GM19372 (cell line): ENCODE measurements around the gene CILP2.

Source experiments
- ATAC-seq: cut with Tn5 transposase; IDR thresholded peaks from one replicate; pipeline ENCODE4 v1.9.1; 2021; ENCODE audit warnings: mild to moderate bottlenecking, low read depth, moderate library complexity; ENCODE audit not compliant: unreplicated experiment

CILP2 gene

DNA sequence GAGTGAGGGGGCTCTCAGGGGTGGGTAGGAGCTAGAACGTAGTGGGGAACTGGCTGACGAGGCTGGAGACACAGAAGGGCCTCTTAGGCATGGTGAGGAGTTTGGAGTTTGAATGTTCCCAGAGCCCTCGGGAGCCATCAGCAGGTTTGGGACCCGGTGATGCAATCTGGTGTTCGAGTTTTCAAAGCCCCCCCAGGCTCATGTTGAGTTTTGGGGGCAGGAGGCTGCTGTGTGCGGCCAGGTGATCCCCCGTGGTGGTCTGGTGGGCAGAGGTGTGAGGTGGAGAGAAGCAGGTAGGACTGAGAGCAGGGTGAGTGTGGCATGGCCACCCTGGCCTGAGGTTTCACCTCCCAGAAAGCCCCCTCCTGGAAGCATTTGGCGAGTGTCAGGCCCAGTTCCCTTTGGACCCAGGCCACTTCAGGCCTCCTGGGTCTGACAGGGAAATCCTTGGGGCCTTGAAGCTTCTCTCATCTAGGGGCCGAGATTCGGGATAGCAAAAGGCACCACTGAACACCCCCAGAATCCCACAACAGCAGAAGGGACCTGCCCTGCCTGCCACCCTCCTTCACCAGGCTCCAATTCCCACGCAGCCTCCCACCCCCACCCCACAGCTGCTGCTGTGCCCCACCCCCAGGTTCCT, 8.2 kb upstream of the CILP2 start:
- ATAC-seq: no peak

- ATAC-seq: no peak
Measured at GRCh38 chr19:19530423-19530804, 7.7 kb upstream of the CILP2 start.

GRCh38 chr19:19530889-19531288, 7.2 kb upstream of the CILP2 start:
- ATAC-seq: no peak

DNA sequence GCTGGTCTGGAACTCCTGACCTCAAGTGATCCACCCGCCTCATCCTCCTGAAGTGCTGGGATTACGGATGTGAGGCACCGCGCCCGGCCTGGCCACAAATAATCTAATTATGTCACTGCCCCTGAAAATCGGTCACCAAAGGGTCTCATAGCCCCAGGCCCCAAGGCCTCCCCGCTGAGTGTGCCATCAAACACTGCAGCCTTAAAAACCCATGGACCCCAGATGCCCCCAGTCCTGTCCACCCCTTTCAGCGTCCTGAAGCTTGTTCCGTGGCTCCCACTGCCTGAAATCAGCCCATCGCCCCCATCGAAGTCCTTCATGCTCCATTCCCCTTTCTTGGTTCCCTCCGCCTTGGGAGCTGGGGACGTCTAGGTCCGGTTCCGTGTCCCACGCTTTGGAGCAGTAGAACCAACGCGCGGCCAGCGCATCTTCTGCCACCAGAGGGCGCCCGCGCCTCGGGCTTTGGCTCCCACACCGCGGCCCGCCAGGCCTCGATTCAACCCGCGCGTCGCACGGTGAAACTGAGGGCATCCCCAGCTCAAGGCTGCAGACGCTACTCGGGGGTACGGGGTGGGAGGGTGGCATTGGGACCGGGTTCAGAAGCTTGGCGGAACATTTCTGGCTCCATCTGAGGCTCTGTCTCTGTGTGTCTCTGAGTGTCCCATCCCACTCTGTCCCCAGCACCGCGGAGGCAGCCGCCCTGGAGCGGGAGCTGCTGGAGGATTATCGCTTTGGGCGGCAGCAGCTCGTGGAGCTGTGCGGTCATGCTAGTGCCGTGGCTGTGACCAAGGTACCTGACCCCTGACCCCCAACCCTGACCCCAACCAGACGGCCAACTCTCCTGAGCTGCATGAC, 5.9 kb upstream of the CILP2 start:
- ATAC-seq: no peak

- ATAC-seq: no peak
Measured at GRCh38 chr19:19532806-19533701, 5.0 kb upstream of the CILP2 start.

DNA sequence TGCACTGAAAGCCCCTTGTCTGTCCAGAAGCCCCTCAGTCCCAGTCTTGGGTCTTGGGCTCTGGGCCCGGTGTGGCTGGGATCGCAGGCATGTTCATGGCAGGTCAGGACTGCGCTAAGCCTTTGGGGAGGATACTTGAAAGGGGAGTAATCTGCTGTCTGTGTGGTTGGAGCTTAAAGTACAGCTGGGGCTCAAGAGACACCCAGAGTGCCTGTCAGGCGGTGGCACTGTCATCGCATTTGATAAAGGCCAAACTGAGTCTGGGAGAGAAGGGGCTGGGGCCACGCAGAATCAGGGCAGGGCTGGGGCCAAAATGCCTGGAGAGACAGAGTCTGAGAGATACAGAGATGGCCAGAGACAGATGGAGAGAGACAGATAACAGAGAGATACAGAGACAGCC, 4.2 kb upstream of the CILP2 start:
- no peak for ATAC-seq

GRCh38 chr19:19534556-19535265, 3.4 kb upstream of the CILP2 start:
- no peak for ATAC-seq

- ATAC-seq: no peak
Measured at GRCh38 chr19:19535311-19536191, 2.5 kb upstream of the CILP2 start.

DNA sequence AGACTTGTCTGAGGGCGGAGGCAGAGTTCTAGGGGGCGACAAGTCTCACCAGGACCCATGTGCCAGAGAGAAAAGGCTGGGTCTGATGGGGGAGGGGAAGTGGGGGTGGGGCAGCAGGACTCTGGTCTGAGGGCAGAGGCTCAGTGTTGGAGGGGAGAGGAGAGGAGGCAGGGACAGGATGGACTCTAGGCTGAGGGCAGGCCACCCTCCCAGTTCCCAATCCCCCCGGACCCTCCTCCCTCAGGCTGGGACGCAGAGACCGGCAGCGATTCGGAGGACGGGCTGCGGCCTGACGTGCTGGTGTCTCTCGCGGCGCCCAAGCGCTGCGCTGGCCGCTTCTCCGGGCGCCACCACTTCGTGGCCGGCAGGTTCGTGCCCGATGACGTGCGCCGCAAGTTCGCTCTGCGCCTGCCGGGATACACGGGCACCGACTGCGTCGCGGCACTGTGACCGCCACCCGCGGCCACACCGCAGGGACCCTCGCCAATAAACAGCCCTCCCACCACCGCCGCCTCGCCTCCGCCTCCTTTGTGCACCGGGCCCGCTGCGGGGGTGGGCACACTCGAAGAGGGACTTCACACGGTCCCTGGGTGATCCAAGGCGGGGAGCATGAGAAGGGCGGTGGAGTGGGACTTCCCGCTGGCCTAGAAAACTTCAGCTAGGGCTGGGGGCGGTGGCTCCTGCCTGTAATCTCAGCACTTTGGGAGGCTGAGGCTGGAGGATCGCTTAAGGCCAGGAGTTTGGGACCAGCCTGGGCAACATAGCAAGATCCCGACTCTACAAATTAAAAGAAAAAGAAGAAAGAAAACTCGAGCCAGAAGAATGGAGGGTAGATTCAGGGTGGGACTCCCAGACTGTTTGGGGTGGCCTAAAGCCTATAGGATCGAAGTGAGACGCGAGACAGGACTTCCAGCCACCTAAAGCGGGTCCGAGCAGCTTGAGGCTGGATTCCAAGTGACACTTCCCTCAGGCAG, 703 bp upstream of the CILP2 start:
- no peak for ATAC-seq

DNA sequence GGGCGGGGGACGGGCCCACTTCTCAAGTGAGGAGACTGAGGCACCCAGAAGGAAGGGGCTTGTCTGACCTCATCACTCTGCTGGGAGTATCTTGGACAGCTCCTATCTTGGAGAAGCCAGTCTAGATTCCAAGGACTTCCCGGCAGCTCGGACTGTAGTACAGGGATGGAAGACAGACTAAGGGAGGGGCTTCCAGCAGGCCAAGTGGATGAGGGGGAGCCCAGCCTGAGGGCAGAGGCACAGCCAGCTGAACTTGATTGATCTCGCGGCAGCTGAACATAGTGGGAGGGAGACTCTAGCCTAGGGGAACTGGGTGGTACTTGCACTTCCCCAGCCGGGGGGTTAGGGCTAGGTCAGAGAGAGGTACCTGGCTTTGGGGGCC, 711 bp downstream of the CILP2 start:
- ATAC-seq: no peak

DNA sequence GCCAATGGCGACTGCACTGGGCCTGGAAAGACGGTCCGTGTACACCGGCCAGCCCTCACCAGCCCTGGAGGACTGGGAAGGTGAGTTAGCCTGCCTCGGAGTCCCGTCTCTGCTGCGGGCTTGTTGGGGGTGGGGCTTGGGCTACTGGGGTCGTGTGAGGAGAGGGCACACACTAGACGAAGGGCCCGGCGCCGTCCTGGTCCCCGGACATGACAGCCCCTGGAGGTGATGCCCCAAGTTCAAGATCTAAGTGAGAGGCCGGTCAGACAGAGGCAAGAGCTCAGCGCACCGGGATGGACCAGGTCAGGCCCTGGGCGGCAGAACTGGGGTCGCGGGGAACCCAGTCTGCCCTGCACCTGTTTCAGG, 1.6 kb downstream of the CILP2 start:
- ATAC-seq: no peak

DNA sequence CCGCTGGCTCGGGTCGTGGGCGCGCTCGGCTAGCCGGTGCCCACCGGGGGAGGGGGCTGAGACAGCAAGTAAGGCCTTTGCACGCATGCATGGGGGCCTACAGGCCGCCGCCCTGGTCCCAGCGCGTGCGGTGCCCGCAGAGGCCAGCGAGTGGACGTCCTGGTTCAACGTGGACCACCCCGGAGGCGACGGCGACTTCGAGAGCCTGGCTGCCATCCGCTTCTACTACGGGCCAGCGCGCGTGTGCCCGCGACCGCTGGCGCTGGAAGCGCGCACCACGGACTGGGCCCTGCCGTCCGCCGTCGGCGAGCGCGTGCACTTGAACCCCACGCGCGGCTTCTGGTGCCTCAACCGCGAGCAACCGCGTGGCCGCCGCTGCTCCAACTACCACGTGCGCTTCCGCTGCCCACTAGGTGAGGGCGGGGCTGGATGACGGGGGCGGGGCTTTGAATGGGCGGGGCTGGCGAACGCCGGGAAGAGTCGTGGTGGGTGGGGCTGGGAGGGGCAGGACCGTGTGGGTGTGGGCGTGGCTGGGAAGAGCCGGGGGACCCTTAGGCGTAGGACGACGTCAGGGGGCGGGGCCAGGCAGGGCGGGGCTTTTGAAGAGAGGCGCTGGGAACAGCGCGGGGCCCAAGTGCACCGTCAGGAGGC, 2.1 kb downstream of the CILP2 start:
- no peak for ATAC-seq

GRCh38 chr19:19540715-19541515, 2.9 kb downstream of the CILP2 start:
- ATAC-seq: no peak

DNA sequence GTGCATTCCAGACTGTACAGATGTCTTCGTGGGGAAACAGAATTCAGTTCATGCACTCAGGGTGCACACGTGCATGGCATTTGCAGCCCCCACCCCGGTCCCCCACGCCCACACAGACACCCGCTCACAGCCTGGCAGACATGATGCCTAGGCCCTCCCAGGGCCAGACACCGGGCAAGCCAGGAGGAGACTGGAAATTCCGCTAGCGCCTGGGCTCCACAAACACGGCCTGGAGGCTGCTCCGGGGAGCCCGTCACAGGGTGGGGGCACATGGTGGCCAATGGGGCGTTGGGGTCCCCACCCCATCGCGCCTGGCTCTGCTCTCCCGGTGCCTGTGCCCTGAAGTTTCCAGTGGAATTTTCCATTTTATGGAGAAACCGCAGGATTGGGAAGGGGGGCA, 3.6 kb downstream of the CILP2 start:
- ATAC-seq: no peak

DNA sequence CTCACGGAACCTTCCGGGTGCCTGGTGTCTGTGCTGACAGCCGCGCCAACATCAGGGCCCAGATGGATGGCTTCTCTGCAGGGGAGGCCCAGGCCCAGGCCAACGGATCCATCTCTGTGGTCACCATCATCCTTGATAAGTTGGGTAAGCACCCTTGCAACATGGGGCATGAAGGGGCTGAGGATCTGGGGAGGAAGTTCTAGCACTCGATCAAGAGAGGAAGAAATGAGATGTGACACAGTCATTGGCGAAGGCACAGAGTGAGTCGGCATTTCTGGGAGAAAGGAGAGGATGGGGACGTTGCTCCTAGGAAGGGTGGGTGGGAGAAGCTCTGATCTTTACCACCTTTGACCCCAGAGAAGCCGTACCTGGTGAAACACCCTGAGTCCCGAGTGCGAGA, 4.4 kb downstream of the CILP2 start:
- no peak for ATAC-seq

DNA sequence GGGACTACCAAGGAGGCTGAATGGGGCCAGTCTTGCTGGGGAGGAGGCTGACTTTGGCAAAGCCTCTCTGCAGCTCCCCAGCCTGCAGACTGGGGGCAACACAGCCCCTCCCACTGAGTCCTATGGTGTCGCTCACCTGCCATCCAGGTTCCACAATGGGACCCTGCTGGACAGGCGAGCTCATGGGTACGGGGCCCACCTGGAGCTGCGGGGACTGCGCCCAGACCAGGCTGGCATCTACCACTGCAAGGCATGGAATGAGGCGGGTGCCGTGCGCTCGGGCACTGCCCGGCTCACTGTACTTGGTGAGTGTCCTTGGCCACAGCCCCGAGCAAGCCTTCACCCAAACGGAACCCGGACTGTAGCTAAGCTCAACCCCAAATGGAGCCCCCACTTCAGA, 5.0 kb downstream of the CILP2 start:
- ATAC-seq: no peak

DNA sequence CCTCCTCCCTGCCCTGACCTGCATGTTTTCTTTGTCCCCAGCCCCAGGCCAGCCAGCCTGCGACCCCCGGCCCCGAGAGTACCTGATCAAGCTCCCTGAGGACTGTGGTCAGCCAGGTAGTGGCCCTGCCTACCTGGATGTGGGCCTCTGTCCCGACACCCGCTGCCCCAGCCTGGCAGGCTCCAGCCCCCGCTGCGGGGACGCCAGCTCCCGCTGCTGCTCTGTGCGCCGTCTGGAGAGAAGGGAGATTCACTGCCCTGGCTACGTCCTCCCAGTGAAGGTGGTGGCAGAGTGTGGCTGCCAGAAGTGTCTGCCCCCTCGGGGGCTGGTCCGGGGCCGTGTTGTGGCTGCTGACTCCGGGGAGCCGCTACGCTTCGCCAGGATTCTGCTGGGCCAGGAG, 5.6 kb downstream of the CILP2 start:
- no peak for ATAC-seq
